ENCODE data around the gene KLHL18. TPM values are rescaled to one million over a fixed set of nuclear protein-coding genes. Genes with fewer than 3 reads are reported as not detected.
"Not testable (repeated sequence)": the region's sequence is repeated elsewhere in the genome, so short reads cannot be mapped to it uniquely, and the experiment has no call there.

KLHL18 gene
- polyA plus RNA-seq, 1 donor, result 15.8 TPM

DNA sequence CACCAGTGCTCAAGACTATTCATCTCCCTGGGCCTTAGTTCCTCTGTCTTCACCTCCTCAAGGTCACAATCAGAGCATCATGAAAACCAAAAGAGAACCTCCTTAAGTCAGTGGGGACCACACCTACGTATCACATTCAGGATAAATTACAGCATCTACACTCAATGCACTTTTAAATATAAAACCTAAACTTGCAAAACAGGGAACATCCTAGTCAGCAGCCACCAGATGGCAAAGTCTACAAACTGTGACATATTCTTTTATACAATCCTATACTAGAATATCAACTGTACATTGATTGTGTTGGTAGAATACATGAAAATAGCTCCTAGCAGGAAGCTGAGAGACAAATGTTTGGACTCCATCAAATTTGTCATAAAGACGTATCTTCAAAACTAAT lies 8.1 kb upstream of the KLHL18 start:
- DNase-seq (ENCODE audit: low read depth), result no peak

DNA sequence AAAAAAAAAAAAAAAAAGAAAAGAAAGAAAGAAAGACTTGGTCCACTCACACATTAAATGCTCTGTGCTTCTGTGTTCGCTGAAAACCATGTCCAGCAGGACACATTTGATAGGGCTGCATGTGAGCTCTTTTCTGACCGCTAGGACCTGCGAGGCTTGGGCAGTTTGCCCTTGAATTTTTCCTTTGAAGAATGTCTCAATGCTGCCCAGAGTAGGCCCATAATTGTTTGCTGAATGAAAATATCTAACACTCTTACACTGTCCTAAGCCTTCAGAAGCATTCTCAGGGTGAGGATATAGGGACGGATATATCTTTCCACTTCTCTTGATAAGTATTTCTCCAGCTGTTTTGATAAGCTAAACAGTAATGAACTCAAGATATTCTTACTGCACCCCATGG lies 6.2 kb upstream of the KLHL18 start:
- no peak for DNase-seq (ENCODE audit: low read depth)

GRCh38 chr3:47280519-47280918 lies 2.2 kb upstream of the KLHL18 start:
- no peak for DNase-seq (ENCODE audit: low read depth)

DNA sequence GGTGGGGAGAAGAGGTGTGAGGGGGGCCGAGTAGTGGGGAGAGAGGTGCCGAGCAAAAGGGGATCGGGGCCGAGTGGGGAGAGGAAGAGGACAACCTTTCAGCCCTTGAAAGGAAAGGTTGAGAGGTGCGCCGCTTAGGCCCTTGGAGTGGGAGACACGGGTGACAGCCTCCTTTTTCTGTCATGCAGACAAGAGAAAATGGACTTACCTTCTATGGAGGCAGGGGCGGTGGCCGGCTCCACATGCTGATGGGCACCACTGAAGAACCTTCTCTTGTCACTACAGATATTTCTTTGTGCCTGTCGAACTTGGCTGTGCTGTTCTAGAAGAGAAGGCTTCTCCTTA lies 421 bp downstream of the KLHL18 start:
- DNase-seq (ENCODE audit: low read depth), result no peak

GRCh38 chr3:47283591-47284364 lies 1.0 kb downstream of the KLHL18 start:
- DNase-seq (ENCODE audit: low read depth), result no peak

DNA sequence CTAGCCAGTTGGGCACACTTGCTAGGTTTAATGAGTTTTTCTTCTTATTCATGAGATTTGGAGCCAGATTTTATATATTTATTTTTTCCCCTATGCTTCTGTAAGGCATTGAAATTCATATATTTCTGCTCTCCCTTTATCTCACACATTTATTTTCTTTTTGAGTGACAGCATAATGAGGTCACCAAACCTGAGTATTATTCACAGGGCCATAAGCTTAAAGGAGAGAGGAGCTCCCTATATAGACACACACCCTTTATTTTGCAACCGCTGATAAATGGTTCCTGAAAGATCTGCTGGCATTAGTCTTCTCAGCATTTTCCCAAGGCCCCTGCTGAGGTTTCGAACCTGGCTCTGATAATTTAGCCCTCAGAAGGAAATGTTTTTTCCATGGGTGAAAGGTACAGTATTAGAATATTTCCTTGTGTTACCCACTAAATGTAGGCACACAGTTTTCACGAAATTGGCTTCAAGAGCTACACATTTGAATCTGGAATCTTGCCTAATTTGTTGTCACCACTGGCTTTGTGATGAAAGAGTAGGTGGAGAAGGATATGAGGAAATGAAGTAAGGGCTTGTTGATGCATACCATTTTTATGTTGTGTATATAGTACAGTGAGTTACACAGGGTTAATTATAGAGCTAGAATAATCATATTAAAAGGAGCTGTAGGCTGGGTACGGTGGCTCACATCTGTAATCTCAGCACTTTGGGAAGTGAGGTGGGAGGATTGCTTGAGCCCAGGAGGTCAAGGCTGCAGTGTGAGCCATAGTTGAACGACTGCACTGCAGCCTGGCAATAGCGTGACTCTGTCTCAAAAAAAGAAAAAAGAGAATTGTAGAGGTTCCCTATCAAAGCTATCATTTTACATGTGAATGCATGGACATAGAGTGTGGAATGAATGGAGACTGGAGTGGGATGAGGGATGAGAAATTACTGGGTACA lies 6.5 kb downstream of the KLHL18 start:
- no peak for DNase-seq (ENCODE audit: low read depth)

- DNase-seq (ENCODE audit: low read depth), result no peak
Measured at GRCh38 chr3:47291158-47291753, 8.5 kb downstream of the KLHL18 start.

GRCh38 chr3:47291754-47292420 lies 9.1 kb downstream of the KLHL18 start:
- DNase-seq (ENCODE audit: low read depth), result not testable (repeated sequence)

DNA sequence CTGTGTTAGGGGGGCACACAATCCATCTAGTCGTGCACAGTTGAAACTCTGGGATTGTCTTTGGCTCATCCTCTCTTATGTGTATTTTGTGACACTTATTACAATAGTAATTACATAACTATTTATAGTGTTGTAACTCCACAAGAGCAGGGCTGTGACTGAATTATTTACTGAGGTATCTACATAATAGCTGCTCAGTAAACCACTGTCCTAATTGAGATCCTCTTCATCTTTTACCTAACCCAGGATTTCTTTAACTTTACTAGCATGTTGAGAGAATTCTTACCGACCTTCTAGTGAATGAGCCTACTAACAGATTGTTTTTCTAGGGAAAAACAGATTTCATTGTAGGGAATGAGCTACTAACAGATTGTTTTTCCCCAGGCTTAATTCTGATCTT lies 11.1 kb downstream of the KLHL18 start:
- no peak for DNase-seq (ENCODE audit: low read depth)

- DNase-seq (ENCODE audit: low read depth), result no peak
Measured at GRCh38 chr3:47294392-47294791, 11.6 kb downstream of the KLHL18 start.

DNA sequence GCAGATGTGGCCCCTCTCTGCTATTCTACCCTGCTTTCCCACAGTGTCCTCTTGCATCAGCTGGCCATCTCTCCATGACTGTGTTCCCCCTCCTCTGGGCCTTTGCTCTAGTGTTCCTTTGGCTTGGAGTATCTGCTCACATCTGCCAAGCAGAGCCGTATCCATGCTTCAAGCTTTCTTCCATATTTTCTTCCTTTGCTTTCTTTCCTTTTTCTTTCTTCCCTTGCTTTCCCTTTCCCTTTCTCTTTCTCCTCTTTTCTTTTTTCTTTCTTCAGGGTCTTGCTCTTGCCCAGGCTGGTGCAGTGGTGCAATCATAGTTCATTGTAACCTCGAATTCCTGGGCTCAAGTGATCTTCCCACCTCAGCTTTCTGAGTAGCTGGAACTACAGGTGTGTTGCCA lies 12.6 kb downstream of the KLHL18 start:
- DNase-seq (ENCODE audit: low read depth), result no peak

- no peak for DNase-seq (ENCODE audit: low read depth)
Measured at GRCh38 chr3:47295976-47296375, 13.2 kb downstream of the KLHL18 start.

GRCh38 chr3:47296562-47297302 lies 14.0 kb downstream of the KLHL18 start:
- DNase-seq (ENCODE audit: low read depth), result no peak

DNA sequence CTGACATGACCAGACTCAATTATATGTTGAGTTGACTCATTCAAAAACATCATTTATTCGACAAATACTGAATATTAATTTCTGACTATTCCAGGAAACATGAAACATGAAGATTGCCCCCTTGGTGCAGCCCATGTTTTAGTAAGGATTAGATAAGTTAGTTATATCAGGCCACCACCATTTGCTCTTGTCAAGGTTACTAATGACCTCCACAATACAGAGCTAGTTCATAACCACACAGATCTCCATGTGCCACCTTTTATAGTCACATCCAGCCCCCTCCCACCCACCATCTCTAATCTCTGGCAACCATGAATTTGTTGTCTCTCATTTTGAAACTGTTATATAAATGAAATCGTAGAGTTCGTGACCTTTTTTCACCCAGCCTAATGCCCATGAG lies 15.7 kb downstream of the KLHL18 start:
- DNase-seq (ENCODE audit: low read depth), result no peak

DNA sequence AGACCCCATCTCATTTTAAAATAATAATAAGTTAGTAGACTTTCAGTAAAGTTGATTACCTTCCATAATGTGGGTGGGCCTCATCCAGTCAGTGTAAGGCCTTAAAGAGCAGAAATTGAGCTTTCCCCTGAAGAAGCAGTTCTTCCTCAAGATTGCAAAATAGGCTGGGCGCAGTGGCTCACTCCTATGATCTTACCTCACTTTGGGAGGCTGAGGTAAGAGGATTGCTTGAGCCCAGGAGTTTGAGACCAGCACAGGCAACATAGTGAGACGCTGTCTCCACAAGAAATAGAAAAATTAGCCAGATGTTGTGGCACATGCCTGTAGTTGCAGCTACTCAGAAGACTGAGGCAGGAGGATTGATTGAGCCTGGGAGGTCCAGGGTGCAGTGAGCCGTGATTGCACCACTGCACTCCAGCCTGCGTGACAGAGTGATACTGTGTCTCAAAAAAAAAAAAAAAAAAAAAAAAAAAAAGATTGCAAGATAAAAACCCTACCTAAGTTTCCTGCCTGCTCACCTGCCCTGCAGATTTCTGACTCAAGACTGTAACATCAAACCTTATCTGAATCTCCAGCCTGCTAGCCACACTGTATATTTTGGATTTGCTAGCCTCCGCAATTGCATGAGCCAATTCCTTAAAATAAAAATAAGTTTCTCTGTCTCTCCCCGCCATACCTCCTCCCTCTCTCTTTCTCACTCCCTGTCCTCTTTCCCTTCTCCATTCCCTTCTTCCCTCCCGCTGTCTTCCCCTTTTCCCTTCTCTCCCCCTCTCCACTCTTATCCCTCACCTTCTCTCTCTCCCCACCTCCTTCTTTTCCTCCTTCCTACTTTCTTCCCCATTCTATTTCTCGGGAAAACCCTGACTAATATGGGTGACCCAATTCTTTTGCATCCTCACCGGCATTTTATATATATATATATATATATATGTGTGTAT lies 16.9 kb downstream of the KLHL18 start:
- no peak for DNase-seq (ENCODE audit: low read depth)

- no peak for DNase-seq (ENCODE audit: low read depth)
Measured at GRCh38 chr3:47301456-47301855, 18.7 kb downstream of the KLHL18 start.

DNA sequence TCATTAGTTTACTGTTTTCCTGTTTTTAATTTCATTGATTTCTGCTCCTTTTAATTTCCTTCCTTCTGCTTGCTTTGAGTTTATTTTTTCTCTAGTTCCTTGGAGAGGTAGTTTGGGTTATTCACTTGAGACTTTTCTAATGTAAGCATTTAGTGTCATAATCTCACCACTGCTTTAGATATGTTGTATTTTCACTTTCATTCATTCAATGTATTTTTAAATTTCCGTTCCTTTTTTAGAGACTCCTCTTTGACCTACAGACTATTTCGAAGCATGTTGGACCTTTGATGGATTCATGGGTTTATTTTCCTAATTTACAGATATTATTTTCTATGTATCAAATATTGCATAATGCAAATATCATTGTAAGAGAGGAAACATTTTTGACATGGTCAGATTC lies 23.3 kb downstream of the KLHL18 start:
- DNase-seq (ENCODE audit: low read depth), result no peak

- not testable (repeated sequence) for DNase-seq (ENCODE audit: low read depth)
Measured at GRCh38 chr3:47309231-47309630, 26.5 kb downstream of the KLHL18 start.

- no peak for DNase-seq (ENCODE audit: low read depth)
Measured at GRCh38 chr3:47310391-47310790, 27.6 kb downstream of the KLHL18 start.

Data from forelimb muscle (tissue), 1 donor.